Activated CD4-positive, alpha-beta memory T cell treated with anti-CD3 and anti-CD28 coated beads for 36 hours (primary cell): ENCODE measurements around the gene FAM120AOS. TPM values are rescaled to one million over a fixed set of nuclear protein-coding genes. Genes with fewer than 3 reads are reported as not detected.
"Not testable (repeated sequence)": the region's sequence is repeated elsewhere in the genome, so short reads cannot be mapped to it uniquely, and the experiment has no call there.

ENCODE experiments used
- CTCF ChIA-PET: fragments of 350-600 bp; sonication (Branson Sonifier 250); formaldehyde crosslinking; loops from one replicate; lab custom pipeline; 2021; ENCODE audit warnings: antibody characterized with exemption, inconsistent platforms; lab: Charles Lee
- POLR2A ChIA-PET: fragments of 350-600 bp; sonication (Branson Sonifier 250); formaldehyde crosslinking; loops from one replicate; lab custom pipeline; 2021; ENCODE audit warnings: antibody characterized with exemption; lab: Charles Lee
- DNase-seq: peaks from one replicate; pipeline ENCODE4 v3.0.0-alpha.2; 2020
- H3K27ac Mint-ChIP-seq: one replicate; pipeline ENCODE4 v1.8.0; 2021; ENCODE audit warnings: mixed read lengths
- H3K27me3 Mint-ChIP-seq: one replicate; pipeline ENCODE4 v1.8.0; 2021; ENCODE audit warnings: mixed read lengths
- H3K36me3 Mint-ChIP-seq: one replicate; pipeline ENCODE4 v1.8.0; 2021; ENCODE audit warnings: mixed read lengths
- H3K4me1 Mint-ChIP-seq: one replicate; pipeline ENCODE4 v1.8.0; 2021; ENCODE audit warnings: low read depth, mixed read lengths
- H3K4me3 Mint-ChIP-seq: one replicate; pipeline ENCODE4 v1.8.0; 2021; ENCODE audit warnings: mild to moderate bottlenecking, mixed read lengths
- H3K9me3 Mint-ChIP-seq: one replicate; pipeline ENCODE4 v1.8.0; 2021; ENCODE audit warnings: mixed read lengths
- intact Hi-C: fragments of 100-400 bp; cut with micrococcal nuclease; formaldehyde crosslinking; loops from one replicate; pipeline ENCODE4 v1.15.1; 2023
- total RNA-seq, 2 experiments: library from RNA; stranded (reverse); gene quantifications; one replicate each; pipeline ENCODE4 v1.2.3, GENCODE V29; 2021

Gene FAM120AOS
- total RNA-seq, 2 experiments from 2014 or later, result 35.4 to 36.4 TPM

- Mint-ChIP-seq H3K27me3 (no peaks in the 10 kb centered on the region), H3K9me3 (no peaks in the 10 kb centered on the region), H3K4me1 (peaks cover 65% of the 10 kb centered on the region), H3K36me3 (peaks cover 28% of the 10 kb centered on the region), H3K27ac (peak overlapping the region; percentile 77), H3K4me3 (peak overlapping the region; percentile 34)
- ChIA-PET POLR2A (no interaction called here), CTCF (interaction anchor here (1.1 to 2.4 kb wide), 2 partner anchors 110 to 348 kb away, joined by 4 to 15 read pairs; no protein-coding TSS in a partner anchor)
- intact Hi-C loops, result loop anchor here (10.0 kb wide), 1 partner anchor 692 kb away; the partner anchor contains the start of gene BICD2
- DNase-seq, result no peak
These were observed 3.1 kb upstream of the FAM120AOS start for GRCh38 chr9:93456504-93456903.

DNA sequence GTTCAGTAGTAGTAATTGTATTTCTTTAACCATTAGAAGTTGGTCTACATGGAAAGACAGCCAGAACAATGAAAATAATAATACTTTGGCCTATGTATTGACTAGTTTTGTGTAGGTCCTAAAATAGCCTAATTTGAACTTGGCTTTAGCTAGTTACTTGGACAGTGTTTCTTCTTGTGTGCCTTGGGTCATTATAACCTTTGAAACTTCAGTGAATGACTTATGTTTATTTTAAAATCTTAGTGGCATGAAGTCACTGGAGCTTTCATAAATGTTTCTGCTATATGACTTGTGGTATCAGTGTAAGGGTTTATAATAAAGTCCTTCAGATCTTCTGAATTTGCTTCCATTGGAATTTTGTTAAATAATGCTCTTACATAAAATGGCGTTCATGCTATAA lies 2.6 kb upstream of the FAM120AOS start:
- intact Hi-C loops, result loop anchor here (10.0 kb wide), 1 partner anchor 691 kb away; the partner anchor contains the start of gene BICD2
- CTCF ChIA-PET, result interaction anchor here (1.1 to 2.4 kb wide), 2 partner anchors 110 to 347 kb away, joined by 4 to 15 read pairs; no protein-coding TSS in a partner anchor
- no peaks in the 10 kb centered on the region for H3K9me3 Mint-ChIP-seq
- peaks cover 63% of the 10 kb centered on the region for H3K4me1 Mint-ChIP-seq
- H3K36me3 Mint-ChIP-seq, result peaks cover 26% of the 10 kb centered on the region
- H3K27ac Mint-ChIP-seq, result peak overlapping the region; percentile 77
- H3K4me3 Mint-ChIP-seq, result peak overlapping the region; percentile 34
- POLR2A ChIA-PET, result no interaction called here
- no peak for DNase-seq
- no peaks in the 10 kb centered on the region for H3K27me3 Mint-ChIP-seq

GRCh38 chr9:93452710-93453046 lies 703 bp downstream of the FAM120AOS start:
- H3K27ac Mint-ChIP-seq, result peak overlapping the region; percentile 93
- no peak for DNase-seq
- H3K4me3 Mint-ChIP-seq, result peak overlapping the region; percentile 91
- no peaks in the 10 kb centered on the region for H3K27me3 Mint-ChIP-seq
- peaks cover 28% of the 10 kb centered on the region for H3K36me3 Mint-ChIP-seq
- intact Hi-C loops, result loop anchor here (1.0 to 10.0 kb wide), 7 partner anchors 11 to 715 kb away; partner anchors contain the start of genes BICD2 and CARD19
- ChIA-PET CTCF (interaction anchor here (2.0 to 2.4 kb wide), 2 partner anchors 11 to 114 kb away, joined by 12 to 22 read pairs; no protein-coding TSS in a partner anchor), POLR2A (interaction anchor here (0.6 to 2.2 kb wide), 3 partner anchors 11 to 287 kb away, joined by 3 to 25 read pairs (median 10); no protein-coding TSS in a partner anchor)
- no peaks in the 10 kb centered on the region for H3K9me3 Mint-ChIP-seq
- H3K4me1 Mint-ChIP-seq, result peaks cover 38% of the 10 kb centered on the region

DNA sequence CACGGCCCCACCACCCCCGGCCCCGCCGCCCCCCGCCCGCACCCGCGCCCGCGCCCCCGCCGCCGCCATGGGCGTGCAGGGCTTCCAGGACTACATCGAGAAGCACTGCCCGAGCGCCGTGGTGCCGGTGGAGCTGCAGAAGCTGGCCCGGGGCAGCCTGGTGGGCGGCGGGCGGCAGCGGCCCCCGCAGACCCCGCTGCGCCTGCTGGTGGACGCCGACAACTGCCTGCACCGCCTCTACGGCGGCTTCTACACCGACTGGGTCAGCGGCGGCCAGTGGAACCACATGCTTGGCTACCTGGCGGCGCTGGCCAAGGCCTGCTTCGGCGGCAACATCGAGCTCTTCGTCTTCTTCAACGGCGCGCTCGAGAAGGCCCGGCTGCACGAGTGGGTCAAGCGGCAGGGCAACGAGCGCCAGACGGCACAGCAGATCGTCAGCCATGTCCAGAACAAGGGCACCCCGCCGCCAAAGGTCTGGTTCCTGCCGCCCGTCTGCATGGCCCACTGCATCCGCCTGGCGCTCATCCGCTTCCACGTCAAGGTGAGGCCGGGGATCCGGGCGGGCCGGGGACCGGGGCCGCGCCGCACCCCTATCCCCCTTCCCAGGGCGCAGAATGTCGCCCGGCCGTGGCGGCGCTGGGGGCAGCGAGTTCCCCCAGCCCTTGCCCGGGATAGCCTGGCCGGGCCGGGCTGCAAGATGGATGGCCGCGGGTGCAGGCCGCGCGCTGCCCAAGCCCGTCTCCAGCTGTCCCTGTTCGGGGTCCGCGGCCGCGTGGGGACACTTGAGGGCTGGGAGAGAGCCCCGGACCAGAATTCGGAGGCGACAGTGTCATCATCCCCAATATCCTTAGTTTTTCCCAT lies 1.3 kb downstream of the FAM120AOS start:
- Mint-ChIP-seq H3K9me3 (no peaks in the 10 kb centered on the region), H3K4me1 (peaks cover 37% of the 10 kb centered on the region), H3K27me3 (no peaks in the 10 kb centered on the region), H3K27ac (peak overlapping the region; percentile 93), H3K4me3 (peak overlapping the region; percentile 91), H3K36me3 (peaks cover 31% of the 10 kb centered on the region)
- intact Hi-C loops, result loop anchor here (2.0 to 10.0 kb wide), 6 partner anchors 50 to 715 kb away; partner anchors contain the start of genes BICD2 and CARD19
- POLR2A ChIA-PET, result interaction anchor here (0.6 to 0.8 kb wide), 2 partner anchors 12 to 286 kb away, joined by 3 to 6 read pairs; no protein-coding TSS in a partner anchor
- DNase-seq, result peak; percentile 59
- CTCF ChIA-PET, result interaction anchor here (2.4 kb wide), 1 partner anchor 114 kb away, joined by 14 read pairs; no protein-coding TSS in a partner anchor

DNA sequence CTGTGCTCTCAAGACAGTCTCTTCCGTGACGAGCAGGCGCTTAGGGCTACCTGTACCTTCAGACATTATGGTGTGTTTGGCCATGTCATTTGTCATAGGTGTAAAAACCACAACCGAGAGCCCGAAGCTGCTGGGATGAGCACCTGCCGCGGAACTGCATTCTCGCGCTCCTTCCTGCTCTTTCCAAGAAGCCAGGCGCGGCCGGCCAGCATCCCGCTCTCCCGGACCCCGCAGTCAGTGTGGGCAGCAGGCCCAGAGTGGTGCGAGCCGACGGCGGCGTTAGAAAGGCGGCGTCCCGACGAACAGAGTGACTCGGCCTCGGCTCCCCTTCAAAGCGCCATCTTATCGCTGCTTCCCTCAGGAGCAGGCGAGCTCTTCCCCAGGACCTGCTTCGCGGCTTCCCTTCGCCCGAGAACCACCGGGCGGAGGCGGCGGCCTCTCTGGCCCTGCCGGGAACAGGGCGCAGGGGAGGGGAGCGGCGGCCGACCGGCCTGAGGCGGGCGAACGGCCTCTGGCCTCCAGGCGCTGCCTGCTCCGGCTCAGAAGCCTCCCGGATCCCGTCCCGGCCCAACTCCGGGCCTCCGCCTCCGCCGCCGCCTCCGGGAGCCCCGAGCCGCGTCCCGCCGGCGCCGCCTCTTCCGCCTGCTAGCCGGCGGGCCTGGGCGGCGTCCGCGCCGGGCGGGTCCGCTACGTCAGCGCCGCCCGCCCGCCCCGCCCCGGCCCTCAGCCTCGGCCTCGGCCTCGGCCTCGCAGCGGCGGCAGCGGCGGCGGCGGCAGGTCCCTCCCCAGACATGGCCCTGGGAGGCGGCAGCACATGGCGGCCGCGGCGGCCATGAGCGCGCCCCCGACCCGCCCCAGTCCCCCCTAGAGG lies 2.2 kb downstream of the FAM120AOS start, which contains the start of gene FAM120A:
TSS of gene FAM120A (plus strand) at position 741 of the 871 bp plus-strand sequence. CDS start 231 bp downstream, outside the sequence.
- DNase-seq, result peak; percentile 83
- Mint-ChIP-seq H3K36me3 (peaks cover 40% of the 10 kb centered on the region), H3K4me1 (peaks cover 29% of the 10 kb centered on the region), H3K27ac (peak within 1 kb of the TSS; percentile 93), H3K9me3 (no peaks in the 10 kb centered on the region), H3K4me3 (peak within 1 kb of the TSS; percentile 91), H3K27me3 (no peaks in the 10 kb centered on the region)
- ChIA-PET CTCF (interaction anchor here (1.2 to 2.4 kb wide), 2 partner anchors 14 to 115 kb away, joined by 3 to 14 read pairs; no protein-coding TSS in a partner anchor), POLR2A (interaction anchor here (0.7 to 1.0 kb wide), 3 partner anchors 13 to 115 kb away, joined by 3 to 6 read pairs (median 5); no protein-coding TSS in a partner anchor)
- intact Hi-C loops, result loop anchor here (2.0 to 10.0 kb wide), 6 partner anchors 51 to 716 kb away; partner anchors contain the start of genes BICD2 and CARD19

GRCh38 chr9:93447655-93448054 lies 5.7 kb downstream of the FAM120AOS start:
- H3K36me3 Mint-ChIP-seq, result peaks cover 40% of the 10 kb centered on the region
- intact Hi-C loops, result no loop called here
- CTCF ChIA-PET, result interaction anchor here (1.1 to 2.2 kb wide), 2 partner anchors 119 to 339 kb away, joined by 4 to 7 read pairs; no protein-coding TSS in a partner anchor
- no peak for DNase-seq
- no peak overlapping the region for H3K4me3 Mint-ChIP-seq
- POLR2A ChIA-PET, result no interaction called here
- H3K27ac Mint-ChIP-seq, result no peak overlapping the region
- H3K9me3 Mint-ChIP-seq, result no peaks in the 10 kb centered on the region
- H3K4me1 Mint-ChIP-seq, result peaks cover 9% of the 10 kb centered on the region
- H3K27me3 Mint-ChIP-seq, result no peaks in the 10 kb centered on the region

GRCh38 chr9:93446073-93446472 lies 7.3 kb downstream of the FAM120AOS start:
- peaks cover 38% of the 10 kb centered on the region for H3K36me3 Mint-ChIP-seq
- peak overlapping the region; percentile 21 for H3K27ac Mint-ChIP-seq
- peaks cover 9% of the 10 kb centered on the region for H3K4me1 Mint-ChIP-seq
- CTCF ChIA-PET, result no interaction called here
- intact Hi-C loops, result no loop called here
- H3K4me3 Mint-ChIP-seq, result no peak overlapping the region
- POLR2A ChIA-PET, result interaction anchor here (1.1 to 1.5 kb wide), 2 partner anchors 8 to 17 kb away, joined by 3 read pairs; no protein-coding TSS in a partner anchor
- no peaks in the 10 kb centered on the region for H3K27me3 Mint-ChIP-seq
- no peaks in the 10 kb centered on the region for H3K9me3 Mint-ChIP-seq
- DNase-seq, result no peak

DNA sequence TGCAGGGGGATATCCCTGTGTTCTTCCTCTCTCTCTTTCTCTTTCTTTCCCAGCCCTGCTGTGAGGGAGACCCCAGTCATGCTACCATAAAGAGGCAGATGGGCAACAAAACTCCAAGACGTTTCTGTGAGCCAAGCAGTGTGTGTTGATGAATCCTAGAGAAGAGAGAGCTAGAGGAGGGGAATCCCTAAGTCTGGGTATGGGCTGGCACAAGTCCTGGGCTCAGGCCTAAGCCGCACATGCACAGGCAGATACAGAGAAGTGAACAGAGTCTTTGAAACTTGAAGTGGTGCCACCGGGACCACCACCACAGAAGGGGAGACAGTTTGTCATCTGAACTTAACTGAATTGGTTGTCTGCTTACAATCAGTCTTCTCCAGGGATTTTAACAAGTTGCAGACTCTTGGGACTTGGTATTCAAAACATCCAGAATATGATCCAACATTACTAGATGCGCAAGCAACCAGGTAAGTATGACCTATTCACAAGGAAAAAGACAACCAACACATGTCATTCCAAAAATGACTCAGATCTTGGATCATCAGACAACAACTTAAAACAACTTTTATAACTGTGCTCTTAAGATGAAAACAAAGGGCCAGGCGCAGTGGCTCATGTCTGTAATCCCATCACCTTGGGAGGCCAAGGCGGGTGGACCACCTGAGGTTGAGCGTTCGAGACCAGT lies 12.3 kb downstream of the FAM120AOS start:
- POLR2A ChIA-PET, result no interaction called here
- H3K4me1 Mint-ChIP-seq, result no peaks in the 10 kb centered on the region
- H3K4me3 Mint-ChIP-seq, result no peak overlapping the region
- intact Hi-C loops, result no loop called here
- no peak overlapping the region for H3K27ac Mint-ChIP-seq
- no peaks in the 10 kb centered on the region for H3K27me3 Mint-ChIP-seq
- CTCF ChIA-PET, result no interaction called here
- peaks cover 7% of the 10 kb centered on the region for H3K36me3 Mint-ChIP-seq
- DNase-seq, result no peak
- no peaks in the 10 kb centered on the region for H3K9me3 Mint-ChIP-seq

- H3K36me3 Mint-ChIP-seq, CTCF ChIA-PET: not testable (repeated sequence)
These were observed 14.1 kb downstream of the FAM120AOS start for GRCh38 chr9:93439301-93439700.

DNA sequence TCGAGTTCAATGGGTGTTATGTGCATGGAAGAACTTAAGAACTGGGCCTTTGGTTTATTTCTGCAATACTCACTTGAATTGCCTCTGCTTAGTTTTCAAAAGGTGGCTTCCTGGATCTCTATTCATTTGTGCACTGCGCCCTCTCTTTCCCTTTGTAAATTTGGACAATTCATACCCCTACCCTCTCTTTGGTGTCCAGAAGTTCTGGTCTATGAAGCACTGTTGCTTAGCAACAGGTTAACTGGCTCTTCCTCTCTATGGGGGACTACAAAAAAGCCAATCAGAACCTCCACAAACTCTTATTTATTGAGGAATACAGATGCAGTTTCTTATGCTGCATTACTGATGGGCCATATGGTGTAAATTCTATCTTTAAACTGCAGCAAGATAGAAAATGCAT lies 15.4 kb downstream of the FAM120AOS start:
- Mint-ChIP-seq H3K4me3 (no peak overlapping the region), H3K4me1 (no peaks in the 10 kb centered on the region), H3K27me3 (no peaks in the 10 kb centered on the region), H3K27ac (no peak overlapping the region), H3K9me3 (no peaks in the 10 kb centered on the region), H3K36me3 (peaks cover 1% of the 10 kb centered on the region)
- CTCF ChIA-PET, result no interaction called here
- POLR2A ChIA-PET, result no interaction called here
- intact Hi-C loops, result no loop called here
- DNase-seq, result no peak

More at GRCh38 chr9:93439301-93439700, 14.1 kb downstream of the FAM120AOS start:
- intact Hi-C loops, H3K27ac Mint-ChIP-seq, H3K4me1 Mint-ChIP-seq, H3K4me3 Mint-ChIP-seq, DNase-seq, H3K27me3 Mint-ChIP-seq, H3K9me3 Mint-ChIP-seq: not testable (repeated sequence)
- POLR2A ChIA-PET, result interaction anchor here (0.7 kb wide), 1 partner anchor 82 kb away, joined by 3 read pairs; no protein-coding TSS in a partner anchor
